ENCODE results near the gene TNFSF13B. TPM values are rescaled to one million over a fixed set of nuclear protein-coding genes. Genes with fewer than 3 reads are reported as not detected.

TNFSF13B gene
- total and polyA plus RNA-seq, 2 of the 8 experiments (the other 6 are each of a cell fraction or from before 2014, with no cell fraction given), result not detected

GRCh38 chr13:108305655-108306054, 36.1 kb downstream of the TNFSF13B start:
- no peak overlapping the region for H3K4ac ChIP-seq (replicated peaks; ENCODE audit: insufficient read length, low read depth, low read length)
- CTCF ChIA-PET (ENCODE audit: partially characterized antibody), result no interaction called here
- no peaks in the 10 kb centered on the region for H3K4me1 ChIP-seq (replicated peaks in 1 of 4; ENCODE audit: control insufficient read depth in 3 of 4, insufficient read depth in 4 of 4, low read length in 3 of 4)
- no peak overlapping the region for H2BK20ac ChIP-seq (ENCODE audit: low read length)
- no peak overlapping the region for H4K8ac ChIP-seq (ENCODE audit: extremely low read depth, insufficient read depth, low read length)
- H3K23ac ChIP-seq (ENCODE audit: insufficient read length), result no peak overlapping the region
- H3K14ac ChIP-seq (ENCODE audit: insufficient read length), result no peak overlapping the region
- no peak overlapping the region for H3K4me3 ChIP-seq (ENCODE audit: extremely low read depth in 1 of 4, insufficient read depth in 2 of 4, low read depth in 3 of 4, low read length in 4 of 4)
- DNase-seq (ENCODE audit: low read depth in 1 of 2, low spot score in 2 of 2), result no peak
- POLR2A ChIA-PET (ENCODE audit: partially characterized antibody), result no interaction called here
- H2BK120ac ChIP-seq (replicated peaks; ENCODE audit: low read depth, low read length), result no peak overlapping the region
- H3K4me2 ChIP-seq (ENCODE audit: insufficient read depth in 1 of 2, low read depth in 2 of 2, low read length in 2 of 2), result no peak overlapping the region
- no peaks in the 10 kb centered on the region for H3K36me3 ChIP-seq (ENCODE audit: control insufficient read depth in 2 of 4, insufficient read depth in 4 of 4, low read length in 3 of 4)
- no peaks in the 10 kb centered on the region for H3K23me2 ChIP-seq (ENCODE audit: low read depth, low read length)
- H3K9ac ChIP-seq (replicated peaks in 1 of 4; ENCODE audit: extremely low read depth in 1 of 4, low read depth in 3 of 4, low read length in 3 of 4), result no peak overlapping the region
- H3K9me3 ChIP-seq (ENCODE audit: insufficient read depth in 2 of 2, low read depth in 1 of 2, low read length in 1 of 2), result no peaks in the 10 kb centered on the region
- H2BK12ac ChIP-seq (ENCODE audit: low read depth, low read length), result no peak overlapping the region
- H3K27ac ChIP-seq (ENCODE audit: low read depth, low read length), result no peak overlapping the region
- no peaks in the 10 kb centered on the region for H3K79me2 ChIP-seq (ENCODE audit: control insufficient read depth in 1 of 2, insufficient read depth in 2 of 2, low read length in 2 of 2)
- no peak overlapping the region for H3K18ac ChIP-seq (ENCODE audit: extremely low read depth, low read length)
- no peak overlapping the region for H4K91ac ChIP-seq (replicated peaks; ENCODE audit: insufficient read length, low read length)
- H2BK15ac ChIP-seq (ENCODE audit: low read length), result no peak overlapping the region
- H2BK5ac ChIP-seq (ENCODE audit: low read depth, low read length), result no peak overlapping the region
- H4K20me1 ChIP-seq (replicated peaks in 1 of 2; ENCODE audit: control insufficient read depth in 1 of 2, insufficient read depth in 2 of 2, low read length in 2 of 2), result no peaks in the 10 kb centered on the region
- no peaks in the 10 kb centered on the region for H3K79me1 ChIP-seq (ENCODE audit: low read depth, low read length)
- no peak for FAIRE-seq
- no peaks in the 10 kb centered on the region for H3K27me3 ChIP-seq (replicated peaks in 1 of 4; ENCODE audit: control insufficient read depth in 3 of 4, extremely low read depth in 1 of 4, insufficient read depth in 3 of 4, low read length in 3 of 4)
- H2AFZ ChIP-seq (ENCODE audit: low read length), result no peak overlapping the region
- no peak overlapping the region for H3K56ac ChIP-seq (replicated peaks; ENCODE audit: insufficient read length, low read depth, low read length)
- no peak overlapping the region for H2AK5ac ChIP-seq (ENCODE audit: low read depth, low read length)
- H4K5ac ChIP-seq (ENCODE audit: insufficient read length, low read depth, low read length), result no peak overlapping the region
- TF ChIP-seq CHD2 (IDR thresholded peaks at IDR 0.05; ENCODE audit: low read length) (no peak), ASH2L (IDR thresholded peaks at IDR 0.05; ENCODE audit: low read length) (no peak)

All from H1 (cell line).